GM12878 (cell line): ENCODE results near the gene MDM1. TPM values are rescaled to one million over a fixed set of nuclear protein-coding genes. Genes with fewer than 3 reads are reported as not detected.

Experiments used
- KDM1A ChIP-seq: fragments of 200-600 bp; sonication (generic); IDR thresholded peaks from 2 replicates; pipeline ENCODE4 v1.6.1; 2016; ENCODE audit warnings: borderline replicate concordance
- NFIC ChIP-seq: IDR thresholded peaks from 2 replicates; pipeline ENCODE4 v1.6.1; 2012; ENCODE audit warnings: low read depth, mild to moderate bottlenecking, inconsistent platforms, low read length, moderate library complexity
- NR2C2 ChIP-seq: IDR thresholded peaks from 2 replicates; pipeline ENCODE4 v1.6.1; 2011; ENCODE audit warnings: borderline replicate concordance, low read depth; ENCODE audit not compliant: control insufficient read depth, insufficient read length
- POU2F2 ChIP-seq: IDR thresholded peaks from 3 replicates; pipeline ENCODE4 v1.6.1; 2011; ENCODE audit warnings: low read depth, mild to moderate bottlenecking, low read length, borderline replicate concordance
- SPI1 ChIP-seq: IDR thresholded peaks from 2 replicates; pipeline ENCODE4 v1.6.1; 2011; ENCODE audit warnings: low read depth, mild to moderate bottlenecking, low read length, moderate library complexity, borderline replicate concordance; ENCODE audit not compliant: insufficient read depth
- STAT1 ChIP-seq: fragments of 450-650 bp; conservative IDR thresholded peaks from 2 replicates; pipeline ENCODE4 v1.6.1; 2014; ENCODE audit warnings: antibody characterized with exemption, mild to moderate bottlenecking
- YBX1 ChIP-seq: fragments of 450-650 bp; IDR thresholded peaks from 2 replicates; pipeline ENCODE4 v1.6.1; 2016; ENCODE audit warnings: antibody characterized with exemption
- polyA plus RNA-seq, 11 experiments: library from polyadenylated mRNA; depleted of rRNA in 4 of 11; unstranded in 6 of 11; stranded (reverse) in 5 of 11; fragments of >200 nt; fragmentation: Nextera tagmentation in 4 of 11; fragmentation: Illumina TruSeq in 1 of 11; extraction: Ambion mirVana in 4 of 11; extraction: Trizol in 1 of 11; gene quantifications; 1 replicate in 1 of 11; 2 replicates in 10 of 11; pipeline versions ENCODE4 v1.2.1 to v1.2.3, GENCODE V29; 2011 to 2016; ENCODE audit warnings: inconsistent platforms in 2 of 11, missing spikeins in 2 of 11, low read depth in 1 of 11
- total RNA-seq, 4 experiments: library from RNA; depleted of rRNA in 3 of 4; stranded (reverse); fragments of >200 nt in 3 of 4; fragmentation: Illumina TruSeq in 1 of 4; extraction: Trizol in 1 of 4; gene quantifications; 2 replicates each; pipeline versions ENCODE4 v1.2.1 to v1.2.3, GENCODE V29; 2013 to 2021
- TF ChIP-seq, protein P1 (sequence below): fragments of 450-650 bp; IDR thresholded peaks from 2 replicates; pipeline ENCODE4 v1.6.1; 2017; ENCODE audit warnings: borderline replicate concordance
- TF ChIP-seq, protein P2 (sequence below): fragments of 150-350 bp; IDR thresholded peaks from 2 replicates; pipeline ENCODE4 v1.6.1; 2014; ENCODE audit warnings: mild to moderate bottlenecking, low read depth, low read length
- TF ChIP-seq, protein P3 (sequence below): fragments of 450-650 bp; IDR thresholded peaks from 2 replicates; pipeline ENCODE4 v1.6.1; 2017; ENCODE audit warnings: low read depth, mild to moderate bottlenecking, moderate library complexity
- TF ChIP-seq, protein P4 (sequence below): fragments of 450-650 bp; IDR thresholded peaks from 2 replicates; pipeline ENCODE4 v1.6.1; 2017; ENCODE audit warnings: mild to moderate bottlenecking, moderate library complexity
- TF ChIP-seq, protein P5 (sequence below): IDR thresholded peaks from 2 replicates; pipeline ENCODE4 v1.6.1; 2012; ENCODE audit warnings: low read depth, low read length, improper control_type of control experiment

MDM1 gene
- total and polyA plus RNA-seq, 10 of the 15 experiments (the other 5 are each of a cell fraction or from before 2014, with no cell fraction given): 10.1 to 25.3 (median 16.5) TPM

DNA sequence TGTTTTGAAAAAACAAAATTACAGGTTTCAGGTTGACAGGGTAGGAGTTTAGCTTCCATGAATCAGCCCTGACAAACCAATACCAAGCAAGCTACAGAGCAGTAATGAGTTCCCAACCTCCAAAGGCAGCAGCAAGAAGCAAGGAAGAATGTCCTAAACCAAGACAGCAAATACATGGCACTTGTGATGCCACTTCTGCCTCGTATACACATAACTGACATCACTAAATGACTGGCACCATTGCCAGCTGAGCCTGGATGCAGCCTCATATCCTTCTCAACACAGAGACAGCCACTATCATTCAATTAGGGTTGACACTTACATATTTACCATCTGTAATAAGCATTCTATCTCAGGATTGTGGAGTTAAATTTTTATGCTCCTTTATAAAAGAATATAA, 35.0 kb upstream of the MDM1 start (continued):
- TF ChIP-seq, protein P1, sequence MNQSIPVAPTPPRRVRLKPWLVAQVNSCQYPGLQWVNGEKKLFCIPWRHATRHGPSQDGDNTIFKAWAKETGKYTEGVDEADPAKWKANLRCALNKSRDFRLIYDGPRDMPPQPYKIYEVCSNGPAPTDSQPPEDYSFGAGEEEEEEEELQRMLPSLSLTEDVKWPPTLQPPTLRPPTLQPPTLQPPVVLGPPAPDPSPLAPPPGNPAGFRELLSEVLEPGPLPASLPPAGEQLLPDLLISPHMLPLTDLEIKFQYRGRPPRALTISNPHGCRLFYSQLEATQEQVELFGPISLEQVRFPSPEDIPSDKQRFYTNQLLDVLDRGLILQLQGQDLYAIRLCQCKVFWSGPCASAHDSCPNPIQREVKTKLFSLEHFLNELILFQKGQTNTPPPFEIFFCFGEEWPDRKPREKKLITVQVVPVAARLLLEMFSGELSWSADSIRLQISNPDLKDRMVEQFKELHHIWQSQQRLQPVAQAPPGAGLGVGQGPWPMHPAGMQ: no peak
- TF ChIP-seq POU2F2 (no peak), SPI1 (no peak), YBX1 (no peak), KDM1A (no peak), STAT1 (no peak), NFIC (no peak), NR2C2 (no peak)
- TF ChIP-seq, protein P2, sequence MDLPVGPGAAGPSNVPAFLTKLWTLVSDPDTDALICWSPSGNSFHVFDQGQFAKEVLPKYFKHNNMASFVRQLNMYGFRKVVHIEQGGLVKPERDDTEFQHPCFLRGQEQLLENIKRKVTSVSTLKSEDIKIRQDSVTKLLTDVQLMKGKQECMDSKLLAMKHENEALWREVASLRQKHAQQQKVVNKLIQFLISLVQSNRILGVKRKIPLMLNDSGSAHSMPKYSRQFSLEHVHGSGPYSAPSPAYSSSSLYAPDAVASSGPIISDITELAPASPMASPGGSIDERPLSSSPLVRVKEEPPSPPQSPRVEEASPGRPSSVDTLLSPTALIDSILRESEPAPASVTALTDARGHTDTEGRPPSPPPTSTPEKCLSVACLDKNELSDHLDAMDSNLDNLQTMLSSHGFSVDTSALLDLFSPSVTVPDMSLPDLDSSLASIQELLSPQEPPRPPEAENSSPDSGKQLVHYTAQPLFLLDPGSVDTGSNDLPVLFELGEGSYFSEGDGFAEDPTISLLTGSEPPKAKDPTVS: no peak
- TF ChIP-seq, protein P3, sequence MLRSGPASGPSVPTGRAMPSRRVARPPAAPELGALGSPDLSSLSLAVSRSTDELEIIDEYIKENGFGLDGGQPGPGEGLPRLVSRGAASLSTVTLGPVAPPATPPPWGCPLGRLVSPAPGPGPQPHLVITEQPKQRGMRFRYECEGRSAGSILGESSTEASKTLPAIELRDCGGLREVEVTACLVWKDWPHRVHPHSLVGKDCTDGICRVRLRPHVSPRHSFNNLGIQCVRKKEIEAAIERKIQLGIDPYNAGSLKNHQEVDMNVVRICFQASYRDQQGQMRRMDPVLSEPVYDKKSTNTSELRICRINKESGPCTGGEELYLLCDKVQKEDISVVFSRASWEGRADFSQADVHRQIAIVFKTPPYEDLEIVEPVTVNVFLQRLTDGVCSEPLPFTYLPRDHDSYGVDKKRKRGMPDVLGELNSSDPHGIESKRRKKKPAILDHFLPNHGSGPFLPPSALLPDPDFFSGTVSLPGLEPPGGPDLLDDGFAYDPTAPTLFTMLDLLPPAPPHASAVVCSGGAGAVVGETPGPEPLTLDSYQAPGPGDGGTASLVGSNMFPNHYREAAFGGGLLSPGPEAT: no peak
- TF ChIP-seq, protein P4, sequence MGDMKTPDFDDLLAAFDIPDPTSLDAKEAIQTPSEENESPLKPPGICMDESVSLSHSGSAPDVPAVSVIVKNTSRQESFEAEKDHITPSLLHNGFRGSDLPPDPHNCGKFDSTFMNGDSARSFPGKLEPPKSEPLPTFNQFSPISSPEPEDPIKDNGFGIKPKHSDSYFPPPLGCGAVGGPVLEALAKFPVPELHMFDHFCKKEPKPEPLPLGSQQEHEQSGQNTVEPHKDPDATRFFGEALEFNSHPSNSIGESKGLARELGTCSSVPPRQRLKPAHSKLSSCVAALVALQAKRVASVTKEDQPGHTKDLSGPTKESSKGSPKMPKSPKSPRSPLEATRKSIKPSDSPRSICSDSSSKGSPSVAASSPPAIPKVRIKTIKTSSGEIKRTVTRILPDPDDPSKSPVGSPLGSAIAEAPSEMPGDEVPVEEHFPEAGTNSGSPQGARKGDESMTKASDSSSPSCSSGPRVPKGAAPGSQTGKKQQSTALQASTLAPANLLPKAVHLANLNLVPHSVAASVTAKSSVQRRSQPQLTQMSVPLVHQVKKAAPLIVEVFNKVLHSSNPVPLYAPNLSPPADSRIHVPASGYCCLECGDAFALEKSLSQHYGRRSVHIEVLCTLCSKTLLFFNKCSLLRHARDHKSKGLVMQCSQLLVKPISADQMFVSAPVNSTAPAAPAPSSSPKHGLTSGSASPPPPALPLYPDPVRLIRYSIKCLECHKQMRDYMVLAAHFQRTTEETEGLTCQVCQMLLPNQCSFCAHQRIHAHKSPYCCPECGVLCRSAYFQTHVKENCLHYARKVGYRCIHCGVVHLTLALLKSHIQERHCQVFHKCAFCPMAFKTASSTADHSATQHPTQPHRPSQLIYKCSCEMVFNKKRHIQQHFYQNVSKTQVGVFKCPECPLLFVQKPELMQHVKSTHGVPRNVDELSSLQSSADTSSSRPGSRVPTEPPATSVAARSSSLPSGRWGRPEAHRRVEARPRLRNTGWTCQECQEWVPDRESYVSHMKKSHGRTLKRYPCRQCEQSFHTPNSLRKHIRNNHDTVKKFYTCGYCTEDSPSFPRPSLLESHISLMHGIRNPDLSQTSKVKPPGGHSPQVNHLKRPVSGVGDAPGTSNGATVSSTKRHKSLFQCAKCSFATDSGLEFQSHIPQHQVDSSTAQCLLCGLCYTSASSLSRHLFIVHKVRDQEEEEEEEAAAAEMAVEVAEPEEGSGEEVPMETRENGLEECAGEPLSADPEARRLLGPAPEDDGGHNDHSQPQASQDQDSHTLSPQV: no peak
- TF ChIP-seq, protein P5, sequence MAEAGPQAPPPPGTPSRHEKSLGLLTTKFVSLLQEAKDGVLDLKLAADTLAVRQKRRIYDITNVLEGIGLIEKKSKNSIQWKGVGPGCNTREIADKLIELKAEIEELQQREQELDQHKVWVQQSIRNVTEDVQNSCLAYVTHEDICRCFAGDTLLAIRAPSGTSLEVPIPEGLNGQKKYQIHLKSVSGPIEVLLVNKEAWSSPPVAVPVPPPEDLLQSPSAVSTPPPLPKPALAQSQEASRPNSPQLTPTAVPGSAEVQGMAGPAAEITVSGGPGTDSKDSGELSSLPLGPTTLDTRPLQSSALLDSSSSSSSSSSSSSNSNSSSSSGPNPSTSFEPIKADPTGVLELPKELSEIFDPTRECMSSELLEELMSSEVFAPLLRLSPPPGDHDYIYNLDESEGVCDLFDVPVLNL: no peak
- TF ChIP-seq, all 136 proteins: peak for 0
